ENCODE measurements around the gene LIMS1. TPM values are rescaled to one million over a fixed set of nuclear protein-coding genes. Genes with fewer than 3 reads are reported as not detected.

Gene LIMS1
- total RNA-seq, 1 experiment from 2014 or later: 56.2 TPM

GRCh38 chr2:108633409-108633808, 99.1 kb downstream of the LIMS1 start:
- POLR2A ChIA-PET: no interaction called here
- CTCF ChIA-PET: interaction anchor here (1.0 to 1.2 kb wide), 2 partner anchors 13 to 100 kb away, joined by 3 read pairs; no protein-coding TSS in a partner anchor
- no peak for ATAC-seq
- Histone ChIP-seq H4K20me1 (ENCODE audit: insufficient read depth) (no peaks in the 10 kb centered on the region), H2AFZ (ENCODE audit: low read depth, low read length, poor library complexity, severe bottlenecking) (no peak overlapping the region), H3K9ac (ENCODE audit: low read length) (no peak overlapping the region), H3K27ac (ENCODE audit: low read depth, low read length) (no peak overlapping the region), H3K79me2 (ENCODE audit: insufficient read depth, low read length) (peaks cover 52% of the 10 kb centered on the region), H3K27me3 (ENCODE audit: insufficient read depth, low read length) (no peaks in the 10 kb centered on the region), H3K4me3 (replicated peaks in 1 of 2; ENCODE audit: low read depth in 1 of 2, low read length in 2 of 2) (no peak overlapping the region), H3K9me3 (ENCODE audit: control insufficient read depth in 1 of 2, insufficient read depth in 1 of 2, low read depth in 1 of 2, low read length in 2 of 2) (no peaks in the 10 kb centered on the region), H3K4me1 (ENCODE audit: control insufficient read depth in 1 of 2, insufficient read depth in 2 of 2, low read length in 2 of 2) (peaks cover 0 to 18% of the 10 kb centered on the region in 2 experiments; a peak in 2 of 4 replicates), H3K4me2 (ENCODE audit: low read length) (no peak overlapping the region), H3K36me3 (ENCODE audit: control insufficient read depth in 1 of 2, insufficient read depth in 2 of 2, low read length in 2 of 2) (no peaks in the 10 kb centered on the region), H3K9me2 (ENCODE audit: insufficient read depth) (no peaks in the 10 kb centered on the region)
- no peak for DNase-seq (ENCODE audit: low read depth, low spot score)
- intact Hi-C loops (cut with micrococcal nuclease): no loop called here
- TF ChIP-seq CBX3 (IDR thresholded peaks at IDR 0.05; ENCODE audit: low read depth): no peak
- TF ChIP-seq EZH2phosphoT487 (IDR thresholded peaks at IDR 0.05; ENCODE audit: borderline replicate concordance): no peak
- no peak for TF ChIP-seq SIN3A (IDR thresholded peaks at IDR 0.05; ENCODE audit: low read depth)
- TF ChIP-seq ELF1 (IDR thresholded peaks at IDR 0.05; ENCODE audit: borderline replicate concordance, low read depth): no peak
- TF ChIP-seq, protein P1, sequence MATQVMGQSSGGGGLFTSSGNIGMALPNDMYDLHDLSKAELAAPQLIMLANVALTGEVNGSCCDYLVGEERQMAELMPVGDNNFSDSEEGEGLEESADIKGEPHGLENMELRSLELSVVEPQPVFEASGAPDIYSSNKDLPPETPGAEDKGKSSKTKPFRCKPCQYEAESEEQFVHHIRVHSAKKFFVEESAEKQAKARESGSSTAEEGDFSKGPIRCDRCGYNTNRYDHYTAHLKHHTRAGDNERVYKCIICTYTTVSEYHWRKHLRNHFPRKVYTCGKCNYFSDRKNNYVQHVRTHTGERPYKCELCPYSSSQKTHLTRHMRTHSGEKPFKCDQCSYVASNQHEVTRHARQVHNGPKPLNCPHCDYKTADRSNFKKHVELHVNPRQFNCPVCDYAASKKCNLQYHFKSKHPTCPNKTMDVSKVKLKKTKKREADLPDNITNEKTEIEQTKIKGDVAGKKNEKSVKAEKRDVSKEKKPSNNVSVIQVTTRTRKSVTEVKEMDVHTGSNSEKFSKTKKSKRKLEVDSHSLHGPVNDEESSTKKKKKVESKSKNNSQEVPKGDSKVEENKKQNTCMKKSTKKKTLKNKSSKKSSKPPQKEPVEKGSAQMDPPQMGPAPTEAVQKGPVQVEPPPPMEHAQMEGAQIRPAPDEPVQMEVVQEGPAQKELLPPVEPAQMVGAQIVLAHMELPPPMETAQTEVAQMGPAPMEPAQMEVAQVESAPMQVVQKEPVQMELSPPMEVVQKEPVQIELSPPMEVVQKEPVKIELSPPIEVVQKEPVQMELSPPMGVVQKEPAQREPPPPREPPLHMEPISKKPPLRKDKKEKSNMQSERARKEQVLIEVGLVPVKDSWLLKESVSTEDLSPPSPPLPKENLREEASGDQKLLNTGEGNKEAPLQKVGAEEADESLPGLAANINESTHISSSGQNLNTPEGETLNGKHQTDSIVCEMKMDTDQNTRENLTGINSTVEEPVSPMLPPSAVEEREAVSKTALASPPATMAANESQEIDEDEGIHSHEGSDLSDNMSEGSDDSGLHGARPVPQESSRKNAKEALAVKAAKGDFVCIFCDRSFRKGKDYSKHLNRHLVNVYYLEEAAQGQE (IDR thresholded peaks at IDR 0.05; ENCODE audit: low read depth): no peak
- no peak for TF ChIP-seq MAX (IDR thresholded peaks at IDR 0.05)
- TF ChIP-seq RAD21 (IDR thresholded peaks at IDR 0.05; ENCODE audit: low read depth): no peak
- TF ChIP-seq POLR2A (IDR thresholded peaks at IDR 0.05; ENCODE audit: borderline replicate concordance, extremely low read depth, insufficient read depth, insufficient read length): no peak
- TF ChIP-seq SRF (IDR thresholded peaks at IDR 0.05; ENCODE audit: low read depth): no peak
- no peak for TF ChIP-seq JUND (IDR thresholded peaks at IDR 0.05)
- TF ChIP-seq TCF7L2 (IDR thresholded peaks at IDR 0.05; ENCODE audit: borderline replicate concordance, extremely low read depth, insufficient read depth, insufficient read length): no peak
- no peak for TF ChIP-seq FOSL1 (IDR thresholded peaks at IDR 0.05; ENCODE audit: low read depth)
- RAD21 ChIA-PET (ENCODE audit: low non-redundant PET in 1 of 2, low total read pairs in 2 of 2, uncharacterized antibody in 2 of 2, unreplicated experiment in 2 of 2): no interaction called here
- BruUV-seq (replicated peaks): no TSS peak
